CD4-positive, alpha-beta T cell treated with Interleukin-2 at 100 ng/mL for 4 hours (primary cell): Measurements from ENCODE around the gene SCAP.
"Not testable (repeated sequence)": the region's sequence is repeated elsewhere in the genome, so short reads cannot be mapped to it uniquely, and the experiment has no call there.

Source experiments
- DNase-seq: peaks from one replicate; pipeline ENCODE4 v3.0.0-alpha.2; 2020; ENCODE audit warnings: low spot score

Gene SCAP

DNA sequence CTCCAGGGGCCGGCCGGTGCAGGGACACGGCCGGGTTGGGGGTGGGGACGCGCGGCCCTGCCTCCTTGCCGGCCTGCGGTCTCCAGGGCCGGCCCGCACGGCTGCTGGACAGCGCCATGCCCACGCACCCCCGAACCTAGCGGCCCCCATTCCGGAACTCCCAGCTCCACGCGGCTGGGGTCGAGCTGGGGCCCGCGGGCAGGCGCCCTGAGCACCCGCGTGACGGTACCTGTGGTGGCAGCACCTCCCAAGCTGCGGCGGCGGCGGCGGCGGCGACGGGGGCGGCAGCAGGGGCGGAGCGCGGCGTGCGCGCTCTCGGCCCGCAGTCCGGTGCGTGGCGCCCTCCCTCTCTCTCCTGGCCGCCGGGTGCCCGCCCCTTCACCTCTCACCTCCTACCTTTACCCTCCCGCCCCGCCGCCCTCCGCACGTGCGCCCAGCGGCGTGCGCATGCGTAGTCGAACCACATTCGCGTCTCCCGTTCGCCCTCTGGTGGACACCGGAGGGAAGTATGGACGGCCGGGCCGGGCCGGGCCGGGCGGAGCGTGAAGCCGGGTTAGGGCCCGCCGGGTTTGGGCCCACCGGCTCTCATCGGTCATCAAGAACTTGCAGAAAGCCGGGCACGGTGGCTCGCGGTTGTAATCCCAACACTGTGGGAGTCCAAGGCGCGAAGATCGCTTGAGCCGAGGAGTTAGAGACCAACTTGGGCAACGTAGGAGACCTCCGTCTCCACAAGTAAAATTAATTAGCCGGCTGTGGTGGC is at the start of gene SCAP:
SCAP (minus strand) TSS at position 372 of the 760 bp plus-strand sequence. CDS start 32,948 bp downstream, outside the sequence.
- DNase-seq = peak; percentile 94

DNA sequence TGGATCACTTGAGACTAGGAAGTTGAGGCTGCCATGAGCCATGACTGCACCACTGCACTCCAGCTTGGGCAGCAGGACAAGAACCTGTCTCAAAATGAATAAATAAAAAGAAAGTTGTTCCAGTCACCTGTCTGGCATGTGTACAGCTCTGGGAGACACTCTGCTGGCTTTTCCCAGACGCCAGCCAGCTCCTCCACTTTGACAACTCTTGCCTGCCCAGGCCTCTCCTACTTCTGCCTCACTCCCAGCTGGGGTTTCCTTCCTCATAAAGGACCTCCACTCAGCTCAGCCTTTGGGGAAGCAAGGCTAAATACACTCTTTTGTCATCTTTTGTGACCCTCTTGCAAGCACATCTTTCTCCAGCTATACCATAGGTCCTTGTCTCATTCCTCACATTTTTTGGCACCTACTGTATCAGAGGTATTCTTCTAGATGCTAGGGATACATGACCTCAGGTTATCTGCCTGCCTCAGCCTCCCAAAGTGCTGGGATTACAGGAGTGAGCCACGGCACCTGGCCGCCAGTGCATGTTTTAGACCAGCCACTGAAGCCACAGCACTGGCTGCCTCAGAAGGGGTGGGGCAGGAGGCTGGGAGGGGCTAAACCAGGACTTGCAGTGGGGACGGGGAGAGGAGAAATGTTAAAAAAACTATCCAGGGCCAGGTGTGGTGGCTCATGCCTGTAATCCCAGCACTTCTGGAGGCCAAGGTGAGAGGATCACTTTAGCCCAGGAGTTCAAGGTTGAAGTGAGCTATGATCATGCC is 47.8 kb upstream of the SCAP start:
- no peak for DNase-seq

DNA sequence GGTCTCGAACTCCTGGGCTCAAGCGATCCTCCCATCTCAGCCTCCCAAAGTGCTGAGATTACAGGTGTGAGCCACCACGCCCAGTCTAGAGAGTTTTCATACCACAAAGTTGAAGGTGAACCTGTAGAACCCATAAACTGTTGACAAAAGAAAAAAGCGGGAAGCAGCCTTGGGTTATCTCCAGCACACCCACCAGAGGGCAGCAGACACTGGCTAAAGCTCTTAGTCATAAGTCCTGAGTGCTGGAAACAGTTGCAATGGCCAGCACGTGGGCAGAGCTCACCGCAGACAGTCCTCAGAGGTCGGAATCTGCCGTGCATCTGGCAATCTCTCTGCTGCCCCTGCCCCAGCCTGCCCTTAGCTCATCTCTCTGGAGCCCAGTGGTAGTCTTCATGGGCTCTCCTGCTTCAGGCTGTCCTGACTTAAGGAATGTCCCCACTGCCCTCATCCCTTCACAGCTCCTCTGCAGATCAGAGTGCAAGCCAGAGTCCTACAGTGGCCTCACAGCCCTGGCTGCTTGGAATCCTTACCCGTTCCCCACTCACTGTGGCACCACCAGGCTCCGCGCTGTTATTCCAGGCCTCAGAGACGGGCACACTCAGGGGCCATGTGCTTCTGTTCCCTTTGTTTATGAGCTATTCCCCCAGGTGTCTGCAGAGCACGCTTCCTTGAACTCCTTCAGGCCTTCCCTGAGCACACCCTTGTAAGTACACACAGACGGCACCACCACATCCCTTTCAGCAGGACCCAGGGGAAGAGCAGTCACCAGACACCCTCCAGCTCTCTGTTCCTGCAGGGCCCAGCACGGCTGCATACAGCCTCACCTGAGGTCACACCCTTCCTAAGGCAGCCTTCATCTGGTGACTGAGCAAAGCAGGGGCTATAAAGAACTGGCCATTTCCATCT is 46.6 kb upstream of the SCAP start:
- DNase-seq = peak; percentile 83

DNA sequence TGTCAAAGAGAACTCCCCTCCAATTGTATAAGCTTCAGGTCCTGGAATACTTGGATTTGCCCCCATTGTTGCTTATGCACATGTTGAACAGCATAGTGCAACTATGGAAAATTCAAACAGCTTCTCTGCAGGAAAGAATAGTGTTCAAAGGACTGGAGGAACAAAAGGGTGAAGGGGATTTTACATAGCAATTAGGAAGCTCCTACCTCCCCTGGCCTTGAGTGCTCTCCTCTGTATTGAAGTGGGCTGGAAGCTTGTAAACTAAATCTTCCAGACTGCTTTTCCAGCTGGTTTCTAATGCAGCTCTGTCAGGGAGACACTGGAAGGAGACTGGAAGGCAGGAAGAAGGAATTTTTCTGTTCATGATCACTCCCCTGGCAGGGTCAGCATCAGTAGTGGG is 45.0 kb upstream of the SCAP start:
- no peak for DNase-seq

DNA sequence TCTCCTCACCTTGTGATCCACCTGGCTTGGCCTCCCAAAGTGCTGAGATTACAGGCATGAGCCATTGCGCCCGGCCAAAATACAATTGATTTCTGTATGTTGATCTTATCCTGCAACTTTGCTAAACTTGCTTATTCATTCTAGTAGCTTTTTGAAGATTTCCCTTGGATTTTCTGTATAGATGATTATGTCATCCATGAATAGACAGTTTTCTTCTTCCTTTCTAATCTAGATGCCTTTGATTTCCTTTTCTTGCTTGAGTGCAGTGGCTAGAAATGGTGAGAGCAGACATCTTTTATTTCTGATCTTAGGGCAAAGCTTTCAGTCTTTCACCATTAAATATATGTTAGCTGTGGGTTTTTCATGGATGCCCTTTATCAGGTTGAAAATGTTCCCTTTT is 42.2 kb upstream of the SCAP start:
- no peak for DNase-seq

DNA sequence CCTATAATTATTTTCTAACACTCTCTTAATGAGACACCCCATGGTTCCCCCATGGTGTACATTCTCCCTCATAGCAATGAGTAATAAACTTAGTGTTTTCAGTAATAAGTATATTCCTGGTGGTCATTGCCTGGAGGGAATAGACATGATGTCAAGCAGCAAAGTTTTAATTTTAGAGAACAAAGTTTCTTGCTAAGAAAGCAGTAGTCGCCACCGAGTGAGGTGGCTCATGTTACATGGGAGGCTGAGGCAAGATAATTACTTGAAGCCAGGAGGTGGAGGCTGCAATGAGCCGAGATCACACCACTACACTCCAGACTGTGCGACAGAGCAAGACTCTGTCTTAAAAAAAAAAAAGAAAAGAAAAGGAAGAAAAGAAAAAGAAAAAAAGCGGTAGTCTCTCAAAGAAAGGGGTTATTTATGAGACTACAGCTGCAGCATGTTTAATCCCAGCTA is 40.2 kb upstream of the SCAP start:
- no peak for DNase-seq

DNA sequence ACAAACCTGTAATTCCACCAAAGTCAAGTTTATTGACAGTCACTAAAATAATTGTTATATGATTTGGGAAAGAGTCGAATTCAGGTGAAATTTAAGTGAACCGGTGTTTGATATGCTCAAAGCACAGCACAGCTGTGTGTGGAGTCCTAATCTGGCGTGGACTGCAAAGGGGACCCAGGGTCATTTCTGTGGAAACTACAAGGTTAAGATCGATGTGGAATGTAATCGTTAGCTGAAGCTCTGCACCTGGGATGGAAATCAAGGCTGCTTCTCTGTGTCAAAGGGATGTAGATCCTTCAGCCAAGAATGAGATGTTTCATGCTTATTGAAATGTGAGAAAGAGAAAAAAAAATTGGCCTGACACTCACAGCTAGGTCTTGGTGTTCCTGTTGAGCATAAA is 39.4 kb upstream of the SCAP start:
- no peak for DNase-seq

DNA sequence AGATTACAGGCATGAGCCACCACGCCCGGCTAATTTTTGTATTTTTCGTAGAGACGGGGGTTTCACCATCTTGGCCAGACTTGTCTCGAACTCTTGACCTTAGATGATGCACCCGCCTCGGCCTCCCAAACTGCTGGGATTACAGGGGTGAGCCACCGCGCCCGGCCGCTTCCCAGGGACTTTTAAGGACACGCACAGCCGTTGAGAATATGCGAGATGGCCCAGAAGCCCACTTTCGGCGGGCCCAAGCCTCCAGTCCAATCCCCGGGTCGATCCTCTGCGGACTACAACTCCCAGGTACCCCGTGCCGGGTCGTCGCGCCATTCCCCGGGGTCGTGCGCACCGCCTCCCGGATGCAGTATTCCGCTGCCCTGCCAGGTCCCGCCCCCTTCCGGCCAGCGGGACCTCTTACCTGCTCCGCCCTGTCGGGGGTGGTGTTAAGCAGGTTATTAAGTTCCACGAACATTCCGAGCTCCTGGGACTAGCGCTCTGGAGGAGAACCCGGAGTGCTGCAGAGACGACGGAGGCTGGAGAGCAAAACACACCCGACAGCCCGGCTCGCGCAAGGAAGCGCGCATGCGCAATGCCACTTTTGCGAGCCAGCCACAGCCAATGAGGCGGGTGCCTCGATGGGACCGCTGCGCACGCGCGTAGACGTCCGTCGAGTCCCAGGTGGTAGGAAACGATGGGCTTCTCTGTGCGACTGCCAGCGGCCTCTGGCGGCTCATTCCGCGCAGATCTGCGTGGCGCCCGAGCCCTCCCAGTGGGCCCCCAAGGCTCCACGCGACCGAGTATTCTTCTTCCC is 37.6 kb upstream of the SCAP start, which contains the start of gene ELP6:
ELP6 (minus strand) TSS at position 588 of the 805 bp plus-strand sequence; CDS start at position 466, 122 bp downstream.
- peak; percentile 97 for DNase-seq

DNA sequence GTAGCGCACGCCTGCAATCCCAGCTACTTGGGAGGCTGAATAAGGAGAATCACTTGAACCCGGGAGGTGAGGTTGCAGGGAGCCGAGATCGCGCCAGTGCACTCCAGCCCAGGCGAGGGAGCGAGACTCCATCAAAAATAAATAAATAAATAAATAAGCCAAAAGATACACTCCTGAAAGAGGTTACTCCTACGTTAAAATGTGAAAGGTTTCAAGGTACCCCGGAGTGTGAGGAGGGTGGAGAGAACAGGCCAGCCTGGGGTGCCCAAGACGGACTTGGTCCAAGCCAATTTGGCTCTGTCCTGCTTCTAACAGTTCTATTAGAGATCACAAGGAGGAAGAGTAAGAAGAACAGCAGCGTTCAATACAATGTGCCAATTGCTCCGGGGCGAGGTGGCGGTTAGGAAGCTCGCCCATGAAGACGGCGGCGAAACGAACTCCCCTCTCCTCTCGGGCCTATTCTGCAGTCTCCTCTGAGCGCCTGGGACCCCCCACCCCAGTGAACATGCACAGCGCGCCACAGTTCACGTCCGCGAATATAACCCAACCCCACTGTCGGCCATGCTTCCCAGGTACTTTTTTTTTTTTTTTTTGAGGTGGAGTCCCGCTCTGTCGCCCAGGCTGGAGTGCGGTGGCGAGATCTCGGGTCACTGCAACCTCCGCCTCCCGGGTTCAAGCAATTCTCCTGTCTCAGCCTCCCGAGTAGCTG is 36.8 kb upstream of the SCAP start:
- DNase-seq = peak; percentile 24

DNA sequence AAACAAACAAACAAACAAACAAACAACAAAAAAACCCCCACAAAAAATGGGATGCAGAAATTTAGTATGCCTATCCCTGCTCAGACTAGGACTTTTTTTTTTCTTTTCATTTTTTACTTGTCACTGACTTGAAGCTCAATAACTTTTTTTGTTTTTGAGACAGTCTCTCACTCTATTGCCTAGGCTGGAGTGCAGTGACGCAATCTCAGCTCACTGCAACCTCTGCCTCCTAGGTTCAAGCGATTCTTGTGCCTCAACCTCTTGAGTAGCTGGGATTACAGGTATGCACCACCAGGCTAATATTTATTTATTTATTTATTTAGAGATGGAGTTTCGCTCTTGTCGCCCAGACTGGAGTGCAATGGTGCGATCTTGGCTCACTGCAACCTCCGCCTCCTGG is 29.5 kb upstream of the SCAP start:
- DNase-seq = not testable (repeated sequence)

DNA sequence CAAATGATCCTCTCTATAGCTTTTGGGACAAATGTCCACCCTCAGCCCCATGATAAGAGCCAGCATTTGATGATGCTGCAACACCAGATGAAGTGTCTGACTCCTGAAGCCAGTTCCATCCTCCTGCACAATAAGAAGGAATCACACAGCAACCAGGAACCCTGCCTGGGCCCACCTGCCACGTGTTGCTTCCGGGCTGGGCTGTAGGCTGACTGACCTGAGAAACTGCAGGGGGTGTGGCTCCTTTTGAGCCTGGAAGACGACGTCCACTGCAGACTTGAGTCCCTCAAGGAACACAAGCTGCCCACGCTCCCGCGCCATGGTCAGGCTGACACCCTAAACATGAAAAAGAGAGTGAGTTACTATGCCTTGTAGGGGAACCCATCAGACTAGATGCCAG is 28.4 kb upstream of the SCAP start:
- DNase-seq = no peak

DNA sequence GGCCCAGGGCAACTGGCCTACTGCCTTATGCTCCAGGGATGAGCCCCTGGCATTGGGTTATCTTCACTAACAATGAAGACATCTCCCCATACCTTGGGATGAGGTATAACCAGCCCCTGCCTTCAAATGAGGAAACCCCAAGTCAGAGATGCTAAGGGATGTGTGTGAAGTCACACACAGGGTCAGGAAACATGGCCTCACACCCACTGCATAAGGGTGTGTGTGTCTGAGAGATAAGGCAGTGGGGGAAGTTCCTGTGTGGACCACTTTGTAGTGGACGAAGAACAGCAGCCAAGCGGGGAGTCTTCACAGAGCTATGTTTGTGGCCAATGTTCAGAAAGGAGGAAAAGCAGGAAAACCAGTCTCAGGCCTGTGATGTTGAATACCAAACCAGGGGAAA is 27.3 kb upstream of the SCAP start:
- DNase-seq = no peak

DNA sequence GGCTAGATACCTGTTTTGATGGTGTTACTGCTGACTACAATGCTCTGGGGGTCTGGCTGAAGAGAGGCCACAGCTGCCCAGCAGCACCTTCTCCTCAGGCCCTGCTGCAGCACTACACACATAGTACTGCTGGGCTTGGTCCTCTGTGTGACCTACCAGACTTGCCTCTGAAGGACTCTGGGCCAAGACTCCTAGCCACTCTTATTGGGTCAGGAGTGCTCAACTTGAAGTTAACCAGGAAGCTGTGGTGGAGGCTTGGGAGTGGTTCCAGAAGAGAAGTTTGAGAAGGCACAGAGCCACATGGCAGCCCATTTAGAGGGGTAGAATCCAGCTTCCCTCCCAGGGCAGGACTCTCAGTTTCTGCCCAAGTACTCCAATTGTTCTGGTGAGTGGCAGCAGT is 21.2 kb upstream of the SCAP start:
- DNase-seq = no peak

DNA sequence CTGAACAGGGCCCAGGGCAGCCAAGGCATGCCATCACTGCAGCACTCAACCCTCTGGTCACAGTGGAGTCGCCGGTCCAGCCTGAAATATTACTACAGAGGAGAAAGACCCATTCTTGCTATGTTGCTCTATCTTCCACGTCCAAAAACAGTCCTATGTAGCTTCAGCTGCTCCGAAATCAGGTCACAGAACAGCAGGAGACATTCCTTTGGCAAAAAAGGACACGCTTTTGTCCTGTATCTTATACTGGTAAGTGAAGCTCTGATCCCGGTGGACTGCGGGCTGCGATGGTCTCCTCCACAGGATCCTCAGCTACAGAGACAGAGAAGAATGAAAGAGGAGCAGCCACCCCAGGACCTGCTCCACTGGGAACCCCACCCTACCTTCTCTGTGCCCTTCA is 20.1 kb upstream of the SCAP start:
- no peak for DNase-seq

DNA sequence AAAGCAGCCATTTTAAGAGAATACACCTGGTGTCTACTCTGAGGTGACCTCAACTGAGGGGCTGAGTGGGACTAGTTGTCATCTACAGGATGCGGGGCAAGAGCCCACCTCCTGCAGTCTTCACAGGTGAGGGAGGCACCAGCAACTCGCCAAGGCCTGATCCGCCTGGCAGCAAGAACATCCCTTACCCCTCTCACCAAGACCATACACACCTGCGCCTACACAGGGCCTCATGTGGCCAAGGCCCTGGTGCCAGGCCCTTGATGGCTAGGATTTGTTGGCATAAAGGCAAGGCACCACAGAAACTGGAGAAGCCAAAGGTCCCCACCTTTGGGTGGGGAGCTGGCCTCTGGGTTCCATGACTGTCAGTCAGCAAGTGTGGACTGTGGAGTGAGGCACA is 19.4 kb upstream of the SCAP start:
- DNase-seq = no peak

DNA sequence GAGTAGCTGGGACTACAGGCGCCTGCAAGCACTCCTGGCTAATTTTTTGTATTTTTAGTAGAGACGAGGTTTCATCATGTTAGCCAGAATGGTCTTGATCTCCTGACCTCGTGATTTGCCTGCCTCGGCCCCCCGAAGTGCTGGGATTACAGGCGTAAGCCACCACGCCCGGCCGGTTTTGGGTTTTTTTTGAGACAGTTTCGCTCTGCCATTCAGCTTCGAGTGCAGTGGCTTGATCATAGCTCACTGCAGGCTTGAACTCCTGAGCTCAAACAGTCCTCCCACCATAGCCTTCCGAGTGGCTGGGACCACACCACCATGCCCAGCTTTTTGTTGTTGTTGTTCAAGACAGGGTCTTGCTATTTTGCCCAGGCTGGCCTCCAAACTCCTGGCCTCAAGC is 16.0 kb upstream of the SCAP start:
- no peak for DNase-seq

DNA sequence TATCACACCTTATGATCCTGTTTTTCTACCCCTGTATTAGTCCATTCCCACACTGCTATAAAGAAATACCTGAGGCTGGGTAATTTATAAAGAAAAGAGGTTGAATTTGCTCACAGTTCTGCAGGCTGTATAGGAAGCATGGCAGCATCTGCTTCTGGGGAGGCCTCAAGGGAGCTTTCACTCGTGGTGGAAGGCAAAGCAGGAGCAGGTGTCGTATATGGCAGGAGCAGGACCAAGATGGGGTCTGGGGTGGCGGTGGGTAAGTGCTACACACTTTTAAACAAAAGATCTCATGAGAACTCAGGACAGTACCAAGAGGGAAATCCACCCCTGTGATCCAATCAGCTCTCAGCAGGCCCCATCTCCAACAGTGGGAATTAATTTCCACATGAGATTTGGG is 15.4 kb upstream of the SCAP start:
- no peak for DNase-seq

DNA sequence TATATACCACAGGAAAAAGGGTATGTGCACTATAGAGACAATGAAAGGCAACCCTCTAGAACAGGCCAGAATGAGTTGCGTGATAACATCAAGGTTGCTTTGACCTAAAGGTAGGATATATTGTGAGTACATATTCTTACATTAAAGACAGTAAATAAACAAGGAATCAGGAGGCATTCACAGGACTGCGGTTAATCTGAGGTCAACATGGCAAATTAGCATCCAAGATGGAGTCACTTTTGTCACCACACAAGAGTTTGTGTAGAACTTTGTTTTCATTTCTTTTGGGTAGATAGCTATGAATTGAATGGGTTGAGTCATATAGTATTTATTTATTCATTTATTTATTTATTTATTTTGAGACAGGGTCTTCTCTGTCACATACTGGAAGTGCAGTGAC is 11.5 kb upstream of the SCAP start:
- DNase-seq = no peak

DNA sequence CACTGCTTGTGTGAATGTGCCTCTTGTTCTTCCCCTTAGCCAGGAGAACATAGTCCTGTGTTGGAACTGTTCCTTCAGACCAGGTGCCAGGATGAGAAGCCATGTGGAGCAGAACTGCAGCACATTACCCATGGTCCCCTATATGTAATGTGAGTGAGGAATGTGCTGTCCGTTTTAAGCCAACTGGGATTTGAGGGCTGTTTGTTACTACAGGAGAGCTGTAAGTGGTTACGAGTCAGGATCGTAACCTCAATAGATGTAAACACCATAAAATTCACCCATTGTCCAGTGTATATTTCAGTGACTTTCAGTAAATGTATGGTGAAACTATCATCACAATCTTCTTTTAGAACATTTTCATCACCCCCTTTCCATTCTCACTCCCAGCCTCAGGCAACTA is 10.1 kb upstream of the SCAP start:
- no peak for DNase-seq

DNA sequence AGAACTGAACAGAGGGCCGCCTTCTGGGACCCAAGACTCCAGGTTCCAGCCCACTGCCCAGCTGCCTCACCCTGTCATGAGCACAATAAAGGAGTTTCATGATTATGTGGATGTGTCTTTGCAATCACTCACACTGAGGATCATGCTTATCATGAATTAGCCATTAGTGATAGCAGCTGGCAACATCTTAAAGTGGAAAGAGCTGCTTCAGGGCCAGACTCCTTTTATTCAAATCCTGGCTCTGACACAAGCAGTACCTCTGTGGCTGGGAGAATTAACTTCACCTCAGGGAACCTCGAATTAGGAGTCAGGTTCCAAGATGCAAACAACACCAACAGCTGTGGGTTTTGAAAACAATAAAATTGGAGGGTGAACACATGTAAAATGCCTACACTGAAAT is 6.6 kb upstream of the SCAP start:
- no peak for DNase-seq

DNA sequence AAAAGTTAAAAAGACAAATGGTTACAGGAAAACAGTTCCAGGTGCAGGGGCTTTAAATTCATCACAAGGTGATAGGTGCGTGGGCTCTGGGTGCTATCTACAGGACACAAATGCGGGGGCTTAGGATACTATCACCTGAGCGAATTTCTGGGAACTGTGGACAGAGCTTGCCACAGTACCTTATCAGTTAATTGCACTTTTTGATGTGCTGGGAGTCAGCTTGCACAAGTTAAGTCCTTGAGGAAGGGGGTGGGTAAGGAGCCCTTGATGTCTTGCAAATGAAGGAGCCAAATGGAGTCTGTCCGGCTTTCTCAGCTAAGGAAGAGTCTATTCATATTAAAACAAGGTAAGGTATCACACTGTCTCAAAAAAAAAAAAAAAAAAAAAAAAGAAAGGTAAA is 6.0 kb upstream of the SCAP start:
- DNase-seq = not testable (repeated sequence)
